Upper lobe of left lung (tissue), 4 donors: ENCODE data around the gene MRPL44.

Source experiments
- EP300 ChIP-seq, 4 donors: sonication (generic); formaldehyde crosslinking; IDR thresholded peaks; one replicate each; pipeline ENCODE4 v1.5.1; 2017; ENCODE audit warnings: antibody characterized with exemption in 4 of 4, control low read depth in 2 of 4
- POLR2A ChIP-seq, 4 donors: fragments of 450-650 bp; IDR thresholded peaks; one replicate each; pipeline ENCODE4 v1.5.1; 2016 to 2017; ENCODE audit warnings: antibody characterized with exemption in 4 of 4, mild to moderate bottlenecking in 2 of 4
- TF ChIP-seq, protein P1 (sequence below), 6 experiments: fragments of 450-650 bp in 4 of 6; fragments of 200-600 bp in 2 of 6; sonication (generic) in 2 of 6; IDR thresholded peaks; one replicate each; pipeline ENCODE4 v1.5.1; 2016 to 2019; ENCODE audit warnings: antibody characterized with exemption in 6 of 6

DNA sequence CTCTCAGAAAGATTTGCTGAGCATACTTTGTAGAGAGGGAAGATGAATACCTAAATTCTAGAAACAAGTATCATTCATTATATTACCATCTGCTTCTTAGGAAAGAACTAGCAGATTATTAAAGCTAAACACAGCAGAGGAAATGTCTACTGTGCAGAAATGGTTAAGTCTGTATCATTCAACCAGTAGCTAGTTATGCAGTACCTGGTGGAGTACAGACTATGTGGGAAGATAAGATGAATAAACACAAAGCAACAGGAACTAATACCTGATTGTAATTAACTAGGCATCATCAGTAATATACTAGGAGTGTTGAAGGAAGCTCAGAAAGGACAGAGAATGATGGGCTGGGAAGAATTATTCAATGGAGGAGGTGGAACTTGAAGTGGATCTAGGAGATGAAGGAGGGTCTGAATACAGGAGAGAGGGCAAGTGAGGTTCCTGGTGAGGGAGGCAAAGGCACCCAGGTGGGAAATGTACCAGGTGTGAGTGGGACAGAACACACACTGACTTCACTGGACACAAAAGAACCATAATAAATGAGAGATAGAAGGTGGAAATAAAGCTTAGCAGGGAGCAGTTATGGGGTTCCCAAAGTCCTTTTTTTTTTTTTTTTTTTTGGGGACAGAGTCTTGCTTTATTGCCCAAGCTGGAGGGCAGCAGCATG is 21.7 kb upstream of the MRPL44 start:
- TF ChIP-seq POLR2A (IDR thresholded peaks at IDR 0.05) (no peak), EP300 (IDR thresholded peaks at IDR 0.05) (no peak)
- TF ChIP-seq, protein P1, sequence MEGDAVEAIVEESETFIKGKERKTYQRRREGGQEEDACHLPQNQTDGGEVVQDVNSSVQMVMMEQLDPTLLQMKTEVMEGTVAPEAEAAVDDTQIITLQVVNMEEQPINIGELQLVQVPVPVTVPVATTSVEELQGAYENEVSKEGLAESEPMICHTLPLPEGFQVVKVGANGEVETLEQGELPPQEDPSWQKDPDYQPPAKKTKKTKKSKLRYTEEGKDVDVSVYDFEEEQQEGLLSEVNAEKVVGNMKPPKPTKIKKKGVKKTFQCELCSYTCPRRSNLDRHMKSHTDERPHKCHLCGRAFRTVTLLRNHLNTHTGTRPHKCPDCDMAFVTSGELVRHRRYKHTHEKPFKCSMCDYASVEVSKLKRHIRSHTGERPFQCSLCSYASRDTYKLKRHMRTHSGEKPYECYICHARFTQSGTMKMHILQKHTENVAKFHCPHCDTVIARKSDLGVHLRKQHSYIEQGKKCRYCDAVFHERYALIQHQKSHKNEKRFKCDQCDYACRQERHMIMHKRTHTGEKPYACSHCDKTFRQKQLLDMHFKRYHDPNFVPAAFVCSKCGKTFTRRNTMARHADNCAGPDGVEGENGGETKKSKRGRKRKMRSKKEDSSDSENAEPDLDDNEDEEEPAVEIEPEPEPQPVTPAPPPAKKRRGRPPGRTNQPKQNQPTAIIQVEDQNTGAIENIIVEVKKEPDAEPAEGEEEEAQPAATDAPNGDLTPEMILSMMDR (IDR thresholded peaks at IDR 0.05) = no peak
